Ovary (tissue), 3 donors: Measurements from ENCODE around the gene DOCK8.

Source experiments
- CTCF ChIP-seq, 3 donors: fragments of 450-650 bp in 2 of 3; fragments of 200-600 bp in 1 of 3; IDR thresholded peaks; one replicate each; pipeline versions ENCODE4 v1.5.1 to v1.8.0; 2016 to 2022; ENCODE audit warnings: antibody characterized with exemption in 3 of 3, mild to moderate bottlenecking in 1 of 3
- EP300 ChIP-seq: sonication (generic); formaldehyde crosslinking; IDR thresholded peaks from one replicate; pipeline ENCODE4 v1.6.1; 2017; ENCODE audit warnings: antibody characterized with exemption
- POLR2A ChIP-seq: fragments of 450-650 bp; IDR thresholded peaks from one replicate; pipeline ENCODE4 v1.6.1; 2017; ENCODE audit warnings: antibody characterized with exemption, mild to moderate bottlenecking, moderate library complexity
- donor health status: DM: no; HTN: no; CAD: no.

- TF ChIP-seq POLR2A, result no peak
- TF ChIP-seq CTCF (IDR thresholded peaks at IDR 0.05), result no peak
- no peak for TF ChIP-seq EP300
Observed at GRCh38 chr9:211557-211956, 3.1 kb upstream of the DOCK8 start.
